SW 1271 (cell line): ENCODE data around the gene PET117.
"Not testable (repeated sequence)": the region's sequence is repeated elsewhere in the genome, so short reads cannot be mapped to it uniquely, and the experiment has no call there.

Source experiments
- DNase-seq, 2 experiments: peaks; one replicate each; lab custom pipeline; 2025; lab: John Stamatoyannopoulos, UW

The PET117 gene

GRCh38 chr20:18164356-18164755 is 26.7 kb downstream of the PET117 start:
- DNase-seq: no peak

GRCh38 chr20:18165553-18165952 is 27.9 kb downstream of the PET117 start:
- no peak for DNase-seq

- no peak for DNase-seq
These were observed 28.7 kb downstream of the PET117 start for GRCh38 chr20:18166241-18166881.

- DNase-seq: no peak
These were observed 29.3 kb downstream of the PET117 start for GRCh38 chr20:18166950-18167349.

DNA sequence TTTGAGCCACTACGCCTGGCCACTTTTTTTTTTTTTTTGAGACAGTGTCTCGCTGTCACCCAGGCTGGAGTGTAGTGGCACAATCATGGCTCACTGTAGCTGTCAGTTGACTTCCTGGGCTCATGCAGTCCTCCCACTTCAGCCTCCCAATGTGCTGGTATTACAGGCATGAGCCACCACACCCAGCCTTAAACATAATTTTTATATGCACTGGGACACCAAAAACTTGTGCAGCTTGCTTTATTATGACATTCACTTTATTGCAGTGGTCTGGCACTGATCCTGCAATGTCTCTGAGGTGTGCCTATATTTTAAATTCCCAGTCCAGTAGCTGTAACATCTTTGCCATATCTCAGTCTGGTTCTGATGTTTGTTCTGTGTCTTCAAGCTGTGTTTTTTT is 34.7 kb downstream of the PET117 start:
- no peak for DNase-seq

DNA sequence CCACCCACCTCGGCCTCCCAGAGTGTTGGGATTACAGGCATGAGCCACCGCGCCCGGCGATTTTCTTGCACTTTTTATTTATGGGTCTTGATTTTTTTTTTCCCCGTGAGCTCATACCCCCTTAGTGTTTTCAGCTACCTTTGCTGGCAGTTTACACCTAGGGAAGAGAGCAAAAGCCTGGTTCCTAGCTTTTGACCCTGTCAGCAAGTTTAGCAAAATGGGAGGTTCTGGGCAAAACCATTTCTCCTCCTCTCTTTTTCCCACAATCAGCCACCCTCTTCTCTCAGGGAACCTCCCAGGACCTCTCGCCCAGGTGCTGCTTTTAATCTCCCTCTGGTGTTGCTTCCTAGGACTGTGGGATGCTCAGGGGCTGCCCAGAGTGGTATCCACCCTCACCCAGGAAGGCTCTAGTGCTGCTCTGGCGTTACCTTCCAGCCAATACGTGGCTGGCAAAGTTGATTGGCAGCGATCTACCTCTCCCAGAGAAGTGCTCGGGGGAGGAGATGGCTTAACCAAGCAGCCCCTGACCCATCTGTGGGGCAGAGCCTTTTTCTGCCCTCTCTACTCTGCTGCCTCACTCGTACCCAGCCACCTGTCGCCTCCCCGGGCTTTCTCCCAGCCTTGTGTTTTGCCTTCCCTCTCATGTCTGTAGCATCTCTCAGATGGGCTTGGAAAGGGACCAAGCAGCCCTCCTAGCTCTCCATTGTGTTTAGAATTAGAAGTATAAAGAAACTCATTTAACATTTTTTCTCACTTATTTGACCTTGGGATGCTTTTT is 37.4 kb downstream of the PET117 start:
- DNase-seq: no peak

- DNase-seq: no peak
These were observed 38.7 kb downstream of the PET117 start for GRCh38 chr20:18176318-18176785.

DNA sequence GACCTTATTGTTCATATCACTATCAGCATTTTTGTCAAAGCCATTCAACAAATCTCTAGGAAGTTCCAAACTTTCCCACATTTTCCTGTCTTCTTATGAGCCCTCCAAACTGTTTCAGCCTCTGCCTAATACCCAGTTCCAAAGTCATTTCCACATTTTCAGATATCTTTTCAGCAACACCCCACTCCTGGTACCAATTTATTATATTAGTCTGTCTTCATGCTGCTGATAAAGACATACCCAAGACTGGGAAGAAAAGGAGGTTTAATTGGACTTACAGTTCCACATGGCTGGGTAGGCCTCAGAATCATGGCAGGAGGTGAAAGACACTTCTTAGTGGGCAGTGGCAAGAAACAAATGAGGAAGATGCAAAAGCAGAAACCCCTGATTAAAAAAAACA is 42.7 kb downstream of the PET117 start:
- DNase-seq: not testable (repeated sequence)

DNA sequence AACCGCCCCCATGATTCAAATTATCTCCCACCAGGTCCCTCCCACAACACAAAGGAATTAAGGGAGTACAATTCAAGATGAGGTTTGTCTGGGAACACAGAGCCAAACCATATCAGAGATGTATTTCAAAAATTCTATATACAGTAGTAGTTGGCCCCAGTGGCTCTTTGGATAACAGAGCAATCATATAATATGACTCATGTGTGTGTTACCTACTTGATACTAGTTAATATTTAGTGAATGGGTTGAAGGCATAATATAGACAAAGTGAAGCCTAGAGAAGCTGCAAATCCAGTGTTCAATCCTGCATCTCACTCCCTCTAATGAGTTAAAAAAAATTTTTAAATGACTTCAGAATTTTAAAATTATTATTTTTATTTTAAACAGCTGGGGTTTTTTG is 43.2 kb downstream of the PET117 start:
- no peak for DNase-seq

- no peak for DNase-seq
These were observed 49.4 kb downstream of the PET117 start for GRCh38 chr20:18187020-18187419.

DNA sequence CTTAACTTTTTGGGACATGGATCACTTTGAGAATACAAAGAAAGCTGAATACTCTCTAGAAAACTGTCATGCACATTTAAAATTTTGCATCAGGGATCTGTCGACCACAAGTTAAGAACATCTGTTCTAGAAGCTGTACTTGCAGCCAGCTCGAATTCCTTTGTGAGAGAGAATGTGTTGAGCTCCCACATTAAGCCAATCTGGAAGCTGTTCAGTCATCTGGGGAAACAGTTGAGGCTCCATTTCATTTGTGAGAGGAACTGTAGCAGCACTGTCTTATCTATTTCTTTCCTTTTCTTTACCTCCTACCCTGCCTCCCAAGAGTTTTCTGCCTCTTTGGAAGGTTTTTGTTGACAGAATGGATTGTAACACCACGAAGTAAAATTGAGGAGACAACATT is 50.8 kb downstream of the PET117 start:
- DNase-seq: no peak

GRCh38 chr20:18190338-18191233 is 52.9 kb downstream of the PET117 start:
- DNase-seq: no peak

GRCh38 chr20:18191306-18191705 is 53.6 kb downstream of the PET117 start:
- no peak for DNase-seq
